HK-2 (cell line): Measurements from ENCODE around the gene SLC8A1.

Experiments used
- DNase-seq: peaks from one replicate; pipeline ENCODE4 v3.0.0-alpha.2; 2018; ENCODE audit not compliant: unreplicated experiment

The SLC8A1 gene

GRCh38 chr2:40049781-40050180 lies 402.1 kb downstream of the SLC8A1 start:
- DNase-seq: no peak

- no peak for DNase-seq
Measured at GRCh38 chr2:40048506-40048905, 403.4 kb downstream of the SLC8A1 start.

GRCh38 chr2:40047406-40047805 lies 404.5 kb downstream of the SLC8A1 start:
- no peak for DNase-seq
